ENCODE results near the gene MINDY4. TPM values are rescaled to one million over a fixed set of nuclear protein-coding genes. Genes with fewer than 3 reads are reported as not detected.
"Not testable (repeated sequence)": the region's sequence is repeated elsewhere in the genome, so short reads cannot be mapped to it uniquely, and the experiment has no call there.

The MINDY4 gene
- total RNA-seq, 1 experiment from 2014 or later: 3.0 TPM

DNA sequence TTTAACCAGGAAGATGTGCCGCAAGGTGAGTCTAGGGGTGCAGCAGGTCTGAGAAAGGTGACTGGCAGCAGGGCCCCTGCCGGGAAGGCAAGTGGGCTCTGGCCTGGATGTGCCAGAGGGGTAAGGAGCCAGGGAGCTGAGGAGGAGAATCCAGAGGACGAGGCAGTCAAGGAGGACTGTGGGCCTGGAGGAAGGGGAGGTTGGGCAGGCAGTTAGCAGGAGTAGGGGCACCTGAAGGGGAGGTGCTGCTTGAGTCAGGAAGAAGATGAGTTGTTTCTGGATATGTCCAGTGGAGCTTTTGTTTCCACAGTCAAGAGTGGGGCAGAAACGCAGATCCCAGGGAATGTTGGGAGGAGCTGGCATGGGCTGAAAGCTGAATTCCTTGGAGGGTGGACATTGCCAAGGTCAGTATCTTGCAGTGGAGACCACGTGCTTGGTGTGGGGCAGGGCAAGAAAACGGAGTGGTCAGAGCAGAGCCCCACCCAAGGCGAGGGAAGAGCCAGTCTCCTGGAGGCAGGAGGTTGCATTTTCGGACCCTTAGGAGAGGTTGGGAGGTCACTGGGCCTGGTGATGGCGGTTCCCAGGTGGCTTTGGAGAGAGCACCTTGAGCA, 34.0 kb downstream of the MINDY4 start:
- Histone ChIP-seq H3K27me3 (ENCODE audit: low read length) (no peaks in the 10 kb centered on the region), H3K4me2 (ENCODE audit: low read length) (no peak overlapping the region), H3K4me1 (ENCODE audit: insufficient read depth, low read length) (peaks cover 27% of the 10 kb centered on the region), H3K36me3 (ENCODE audit: low read depth, low read length) (no peaks in the 10 kb centered on the region), H3K4me3 (ENCODE audit: low read length) (no peak overlapping the region), H4K20me1 (ENCODE audit: low read length) (no peaks in the 10 kb centered on the region), H3K9me2 (replicated peaks; ENCODE audit: low read length) (no peaks in the 10 kb centered on the region), H3K27ac (ENCODE audit: low read length) (no peak overlapping the region), H2AFZ (ENCODE audit: low read length) (no peak overlapping the region), H3K79me2 (ENCODE audit: low read length) (no peaks in the 10 kb centered on the region), H3K9me3 (ENCODE audit: low read length) (no peaks in the 10 kb centered on the region), H3K9ac (ENCODE audit: low read length) (no peak overlapping the region), H3F3A (ENCODE audit: low read length, unreplicated experiment) (no peaks in the 10 kb centered on the region)
- BruUV-seq (replicated peaks): no TSS peak
- TF ChIP-seq, protein P1, sequence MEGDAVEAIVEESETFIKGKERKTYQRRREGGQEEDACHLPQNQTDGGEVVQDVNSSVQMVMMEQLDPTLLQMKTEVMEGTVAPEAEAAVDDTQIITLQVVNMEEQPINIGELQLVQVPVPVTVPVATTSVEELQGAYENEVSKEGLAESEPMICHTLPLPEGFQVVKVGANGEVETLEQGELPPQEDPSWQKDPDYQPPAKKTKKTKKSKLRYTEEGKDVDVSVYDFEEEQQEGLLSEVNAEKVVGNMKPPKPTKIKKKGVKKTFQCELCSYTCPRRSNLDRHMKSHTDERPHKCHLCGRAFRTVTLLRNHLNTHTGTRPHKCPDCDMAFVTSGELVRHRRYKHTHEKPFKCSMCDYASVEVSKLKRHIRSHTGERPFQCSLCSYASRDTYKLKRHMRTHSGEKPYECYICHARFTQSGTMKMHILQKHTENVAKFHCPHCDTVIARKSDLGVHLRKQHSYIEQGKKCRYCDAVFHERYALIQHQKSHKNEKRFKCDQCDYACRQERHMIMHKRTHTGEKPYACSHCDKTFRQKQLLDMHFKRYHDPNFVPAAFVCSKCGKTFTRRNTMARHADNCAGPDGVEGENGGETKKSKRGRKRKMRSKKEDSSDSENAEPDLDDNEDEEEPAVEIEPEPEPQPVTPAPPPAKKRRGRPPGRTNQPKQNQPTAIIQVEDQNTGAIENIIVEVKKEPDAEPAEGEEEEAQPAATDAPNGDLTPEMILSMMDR (conservative IDR thresholded peaks at IDR 0.05; ENCODE audit: low read depth, low read length): no peak
- TF ChIP-seq EZH2 (IDR thresholded peaks at IDR 0.05; ENCODE audit: low read length, unreplicated experiment) (no peak), EZH2phosphoT487 (IDR thresholded peaks at IDR 0.05; ENCODE audit: borderline replicate concordance, low read length) (no peak)
- intact Hi-C loops (cut with micrococcal nuclease): no loop called here
- ChIA-PET CTCF (no interaction called here), POLR2A (ENCODE audit: unreplicated experiment) (no interaction called here)
- DNase-seq (no peak), ATAC-seq (no peak)

GRCh38 chr7:30805931-30806330, 34.7 kb downstream of the MINDY4 start:
- Histone ChIP-seq H3K4me2 (ENCODE audit: low read length) (no peak overlapping the region), H3K27me3 (ENCODE audit: low read length) (no peaks in the 10 kb centered on the region), H3K4me1 (ENCODE audit: insufficient read depth, low read length) (peaks cover 20% of the 10 kb centered on the region), H3K9me3 (ENCODE audit: low read length) (no peaks in the 10 kb centered on the region), H3K79me2 (ENCODE audit: low read length) (no peaks in the 10 kb centered on the region), H3K9me2 (replicated peaks; ENCODE audit: low read length) (no peaks in the 10 kb centered on the region), H3K4me3 (ENCODE audit: low read length) (no peak overlapping the region), H4K20me1 (ENCODE audit: low read length) (no peaks in the 10 kb centered on the region), H3K36me3 (ENCODE audit: low read depth, low read length) (no peaks in the 10 kb centered on the region), H3K9ac (ENCODE audit: low read length) (no peak overlapping the region), H3K27ac (ENCODE audit: low read length) (no peak overlapping the region), H2AFZ (ENCODE audit: low read length) (no peak overlapping the region), H3F3A (ENCODE audit: low read length, unreplicated experiment) (no peaks in the 10 kb centered on the region)
- TF ChIP-seq EZH2phosphoT487 (IDR thresholded peaks at IDR 0.05; ENCODE audit: borderline replicate concordance, low read length) (no peak), EZH2 (IDR thresholded peaks at IDR 0.05; ENCODE audit: low read length, unreplicated experiment) (no peak)
- TF ChIP-seq, protein P1 (conservative IDR thresholded peaks at IDR 0.05; ENCODE audit: low read depth, low read length): no peak
- ATAC-seq (no peak), DNase-seq (no peak)
- no TSS peak for BruUV-seq (replicated peaks)
- POLR2A ChIA-PET (ENCODE audit: unreplicated experiment): no interaction called here
- intact Hi-C loops (cut with micrococcal nuclease): no loop called here
- CTCF ChIA-PET: no interaction called here

DNA sequence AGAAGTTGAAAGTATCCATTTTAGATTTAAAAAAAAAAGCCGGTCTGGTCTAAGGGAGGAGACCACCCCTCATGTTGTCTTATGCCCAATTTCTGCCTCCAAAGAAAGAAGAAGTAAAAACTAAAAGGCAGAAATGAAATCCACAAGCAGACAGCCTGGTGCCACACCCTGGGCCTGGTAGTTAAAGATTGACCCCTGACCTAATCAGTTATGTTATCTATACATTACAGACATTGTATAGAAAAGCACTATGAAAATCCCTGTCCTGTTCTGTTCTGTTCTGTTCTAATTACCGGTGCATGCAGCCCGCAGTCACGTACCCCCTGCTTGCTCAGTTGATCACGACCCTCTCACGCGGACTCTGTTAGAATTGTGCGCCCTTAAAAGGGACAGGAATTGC, 36.3 kb downstream of the MINDY4 start:
- H3K4me3 ChIP-seq (ENCODE audit: low read length); intact Hi-C loops (cut with micrococcal nuclease); H3K4me2 ChIP-seq (ENCODE audit: low read length); H3F3A ChIP-seq (ENCODE audit: low read length, unreplicated experiment); H3K9me2 ChIP-seq (replicated peaks; ENCODE audit: low read length); H4K20me1 ChIP-seq (ENCODE audit: low read length); H3K27me3 ChIP-seq (ENCODE audit: low read length); H3K9me3 ChIP-seq (ENCODE audit: low read length); ATAC-seq; H2AFZ ChIP-seq (ENCODE audit: low read length); CTCF ChIA-PET; H3K9ac ChIP-seq (ENCODE audit: low read length); H3K79me2 ChIP-seq (ENCODE audit: low read length); H3K36me3 ChIP-seq (ENCODE audit: low read depth, low read length); BruUV-seq (replicated peaks); H3K27ac ChIP-seq (ENCODE audit: low read length); DNase-seq; POLR2A ChIA-PET (ENCODE audit: unreplicated experiment): not testable (repeated sequence)
- H3K4me1 ChIP-seq (ENCODE audit: insufficient read depth, low read length): peaks cover 11% of the 10 kb centered on the region

DNA sequence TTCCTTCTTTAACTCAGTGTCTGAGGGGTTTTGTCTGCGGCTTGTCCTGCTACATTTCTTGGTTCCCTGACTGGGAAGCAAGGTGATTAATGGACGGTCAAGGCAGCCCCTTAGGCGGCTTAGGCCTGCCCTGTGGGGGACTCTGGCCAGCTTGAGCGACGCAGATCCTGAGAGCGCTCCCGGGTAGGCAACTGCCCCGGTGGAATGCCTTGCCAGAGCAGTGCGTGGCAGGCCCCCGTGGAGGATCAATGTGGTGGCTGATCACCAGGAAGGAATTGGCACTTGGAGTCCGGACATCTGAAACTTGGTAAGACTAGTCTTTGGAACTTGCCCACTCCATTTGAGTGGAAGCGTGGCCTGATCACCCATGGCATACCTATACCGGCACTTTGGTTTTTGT, 36.7 kb downstream of the MINDY4 start:
- H3K36me3 ChIP-seq (ENCODE audit: low read depth, low read length); BruUV-seq (replicated peaks); H3F3A ChIP-seq (ENCODE audit: low read length, unreplicated experiment); H4K20me1 ChIP-seq (ENCODE audit: low read length); H3K27ac ChIP-seq (ENCODE audit: low read length); ATAC-seq; CTCF ChIA-PET; H3K9me3 ChIP-seq (ENCODE audit: low read length); H3K79me2 ChIP-seq (ENCODE audit: low read length); H3K27me3 ChIP-seq (ENCODE audit: low read length); H2AFZ ChIP-seq (ENCODE audit: low read length); H3K9me2 ChIP-seq (replicated peaks; ENCODE audit: low read length); H3K4me2 ChIP-seq (ENCODE audit: low read length); POLR2A ChIA-PET (ENCODE audit: unreplicated experiment); H3K4me3 ChIP-seq (ENCODE audit: low read length); H3K9ac ChIP-seq (ENCODE audit: low read length); DNase-seq; intact Hi-C loops (cut with micrococcal nuclease): not testable (repeated sequence)
- H3K4me1 ChIP-seq (ENCODE audit: insufficient read depth, low read length): peaks cover 11% of the 10 kb centered on the region

Data from PC-3 (cell line).